Esophagus muscularis mucosa (tissue), 4 donors: Measurements from ENCODE around the gene CCL20.

Experiments used
- EP300 ChIP-seq: sonication (generic); formaldehyde crosslinking; IDR thresholded peaks from one replicate; pipeline ENCODE4 v1.6.1; 2017; ENCODE audit warnings: antibody characterized with exemption
- POLR2A ChIP-seq: fragments of 450-650 bp; IDR thresholded peaks from one replicate; pipeline ENCODE4 v1.6.1; 2017; ENCODE audit warnings: antibody characterized with exemption, moderate library complexity, mild to moderate bottlenecking, low read depth
- POLR2AphosphoS5 ChIP-seq, 2 donors: sonication (generic); formaldehyde crosslinking; IDR thresholded peaks; one replicate each; pipeline ENCODE4 v1.6.1; 2017; ENCODE audit warnings: antibody characterized with exemption in 2 of 2
- TF ChIP-seq, protein P1 (sequence below), 3 experiments: fragments of 200-600 bp in 2 of 3; fragments of 450-650 bp in 1 of 3; sonication (generic) in 2 of 3; IDR thresholded peaks; one replicate each; pipeline ENCODE4 v1.5.1; 2017 to 2019; ENCODE audit warnings: antibody characterized with exemption in 3 of 3, mild to moderate bottlenecking in 2 of 3, moderate library complexity in 1 of 3

DNA sequence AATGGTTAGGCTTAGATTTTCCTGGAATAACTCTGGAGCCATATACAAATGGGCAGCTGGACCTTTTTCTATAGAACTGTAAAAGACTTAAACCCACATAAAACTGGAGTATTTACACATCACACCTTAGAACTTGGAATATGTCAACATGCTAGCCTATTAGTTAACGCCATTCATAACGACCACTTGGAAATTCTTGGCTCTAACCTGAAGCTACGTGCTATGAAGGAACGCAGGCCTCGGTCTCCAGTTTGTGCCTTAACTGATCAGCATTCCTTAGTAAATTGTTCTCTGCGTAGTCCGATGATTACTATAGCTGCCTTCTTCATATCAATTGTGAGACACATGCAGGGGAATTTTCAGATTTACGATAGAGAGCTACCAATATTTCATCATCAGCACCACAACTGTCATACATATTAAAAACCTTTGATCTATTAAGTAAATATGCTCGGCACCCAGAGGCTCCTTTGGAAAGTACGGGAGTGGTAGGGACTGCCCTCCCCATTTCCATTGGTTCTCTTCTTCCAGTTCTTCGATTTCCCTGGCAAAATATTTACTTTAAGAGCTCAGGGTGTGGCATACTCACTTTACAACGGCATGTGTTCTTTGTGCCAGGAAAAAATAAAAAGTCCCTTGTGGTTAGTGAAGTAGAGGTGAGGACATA, 17.5 kb upstream of the CCL20 start:
- TF ChIP-seq, protein P1, sequence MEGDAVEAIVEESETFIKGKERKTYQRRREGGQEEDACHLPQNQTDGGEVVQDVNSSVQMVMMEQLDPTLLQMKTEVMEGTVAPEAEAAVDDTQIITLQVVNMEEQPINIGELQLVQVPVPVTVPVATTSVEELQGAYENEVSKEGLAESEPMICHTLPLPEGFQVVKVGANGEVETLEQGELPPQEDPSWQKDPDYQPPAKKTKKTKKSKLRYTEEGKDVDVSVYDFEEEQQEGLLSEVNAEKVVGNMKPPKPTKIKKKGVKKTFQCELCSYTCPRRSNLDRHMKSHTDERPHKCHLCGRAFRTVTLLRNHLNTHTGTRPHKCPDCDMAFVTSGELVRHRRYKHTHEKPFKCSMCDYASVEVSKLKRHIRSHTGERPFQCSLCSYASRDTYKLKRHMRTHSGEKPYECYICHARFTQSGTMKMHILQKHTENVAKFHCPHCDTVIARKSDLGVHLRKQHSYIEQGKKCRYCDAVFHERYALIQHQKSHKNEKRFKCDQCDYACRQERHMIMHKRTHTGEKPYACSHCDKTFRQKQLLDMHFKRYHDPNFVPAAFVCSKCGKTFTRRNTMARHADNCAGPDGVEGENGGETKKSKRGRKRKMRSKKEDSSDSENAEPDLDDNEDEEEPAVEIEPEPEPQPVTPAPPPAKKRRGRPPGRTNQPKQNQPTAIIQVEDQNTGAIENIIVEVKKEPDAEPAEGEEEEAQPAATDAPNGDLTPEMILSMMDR (IDR thresholded peaks at IDR 0.05): no peak
- TF ChIP-seq POLR2A (no peak), EP300 (no peak), POLR2AphosphoS5 (IDR thresholded peaks at IDR 0.05) (no peak)
